ENCODE data around the gene C5orf63.

DNA sequence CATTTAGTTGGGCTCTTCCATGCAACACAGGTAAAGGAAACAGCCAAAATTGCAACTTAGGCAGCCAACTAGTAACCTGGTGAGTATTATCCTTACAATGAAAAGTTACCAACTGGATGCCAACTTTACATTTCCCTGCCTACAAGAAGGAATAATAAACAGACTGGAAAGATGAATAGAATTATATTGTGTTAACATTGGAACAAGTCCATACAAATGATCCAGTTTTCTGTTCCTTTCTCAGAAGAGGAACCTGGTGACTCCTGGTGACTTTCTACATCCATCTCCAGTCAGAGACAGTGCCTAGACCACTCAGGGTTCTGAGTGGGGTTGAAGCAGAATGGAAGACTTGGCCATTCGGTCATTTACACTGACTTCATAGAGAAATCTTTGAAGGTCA lies 63.5 kb downstream of the C5orf63 start:
- TF ChIP-seq, protein P1, sequence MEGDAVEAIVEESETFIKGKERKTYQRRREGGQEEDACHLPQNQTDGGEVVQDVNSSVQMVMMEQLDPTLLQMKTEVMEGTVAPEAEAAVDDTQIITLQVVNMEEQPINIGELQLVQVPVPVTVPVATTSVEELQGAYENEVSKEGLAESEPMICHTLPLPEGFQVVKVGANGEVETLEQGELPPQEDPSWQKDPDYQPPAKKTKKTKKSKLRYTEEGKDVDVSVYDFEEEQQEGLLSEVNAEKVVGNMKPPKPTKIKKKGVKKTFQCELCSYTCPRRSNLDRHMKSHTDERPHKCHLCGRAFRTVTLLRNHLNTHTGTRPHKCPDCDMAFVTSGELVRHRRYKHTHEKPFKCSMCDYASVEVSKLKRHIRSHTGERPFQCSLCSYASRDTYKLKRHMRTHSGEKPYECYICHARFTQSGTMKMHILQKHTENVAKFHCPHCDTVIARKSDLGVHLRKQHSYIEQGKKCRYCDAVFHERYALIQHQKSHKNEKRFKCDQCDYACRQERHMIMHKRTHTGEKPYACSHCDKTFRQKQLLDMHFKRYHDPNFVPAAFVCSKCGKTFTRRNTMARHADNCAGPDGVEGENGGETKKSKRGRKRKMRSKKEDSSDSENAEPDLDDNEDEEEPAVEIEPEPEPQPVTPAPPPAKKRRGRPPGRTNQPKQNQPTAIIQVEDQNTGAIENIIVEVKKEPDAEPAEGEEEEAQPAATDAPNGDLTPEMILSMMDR (IDR thresholded peaks at IDR 0.05; ENCODE audit: borderline replicate concordance, extremely low read depth, low read length, poor library complexity, severe bottlenecking): no peak
- no peak for TF ChIP-seq EZH2 (IDR thresholded peaks at IDR 0.05; ENCODE audit: borderline replicate concordance, low read depth, low read length, severe bottlenecking)
